GM19452 (cell line): ENCODE data around the gene RGL3.
"Not testable (repeated sequence)": the region's sequence is repeated elsewhere in the genome, so short reads cannot be mapped to it uniquely, and the experiment has no call there.

ENCODE experiments used
- ATAC-seq: cut with Tn5 transposase; IDR thresholded peaks from one replicate; pipeline ENCODE4 v1.9.1; 2021; ENCODE audit not compliant: unreplicated experiment

The RGL3 gene

DNA sequence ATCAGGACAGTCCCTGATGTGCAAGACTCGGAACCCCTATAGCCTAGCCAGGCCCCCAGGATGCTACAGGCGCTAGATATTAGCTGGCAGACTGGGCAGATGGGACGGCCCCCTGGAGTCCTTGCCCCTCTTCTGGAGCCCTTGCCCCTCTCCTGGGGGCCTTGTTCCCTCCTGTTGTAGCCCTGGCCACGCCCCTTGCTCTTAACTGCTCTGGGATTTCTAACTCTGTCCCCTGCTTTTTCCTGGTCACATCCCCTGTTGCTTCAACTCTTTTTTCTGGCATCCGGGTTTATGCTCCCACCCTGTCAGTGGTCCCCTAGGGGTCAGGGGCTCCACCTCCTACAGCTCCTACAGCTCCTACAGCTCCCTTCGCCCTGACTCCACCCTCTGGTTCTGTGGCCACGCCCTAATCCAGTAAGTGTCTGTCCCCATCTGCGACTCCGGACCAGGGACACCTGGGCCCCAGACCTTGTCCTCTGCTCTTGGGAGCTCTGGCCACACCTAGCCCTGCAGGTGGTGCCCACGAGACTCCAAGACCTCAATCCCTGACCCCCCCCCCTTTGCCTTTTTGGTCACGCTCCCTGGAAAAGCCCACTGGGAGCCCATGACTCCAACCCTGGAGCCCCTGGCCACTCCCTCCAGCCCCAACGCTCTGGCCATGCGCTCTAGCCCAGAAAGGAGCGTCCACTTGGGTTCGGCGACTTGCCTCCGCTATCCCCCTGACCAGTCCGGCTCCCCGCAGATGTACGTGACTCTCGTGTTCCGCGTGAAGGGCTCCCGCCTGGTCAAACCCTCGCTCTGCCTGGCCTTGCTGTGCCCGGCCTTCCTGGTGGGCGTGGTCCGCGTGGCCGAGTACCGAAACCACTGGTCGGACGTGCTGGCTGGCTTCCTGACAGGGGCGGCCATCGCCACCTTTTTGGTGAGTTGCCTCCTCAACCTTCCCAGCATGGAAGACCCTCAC is 57.1 kb downstream of the RGL3 start:
- ATAC-seq = no peak

DNA sequence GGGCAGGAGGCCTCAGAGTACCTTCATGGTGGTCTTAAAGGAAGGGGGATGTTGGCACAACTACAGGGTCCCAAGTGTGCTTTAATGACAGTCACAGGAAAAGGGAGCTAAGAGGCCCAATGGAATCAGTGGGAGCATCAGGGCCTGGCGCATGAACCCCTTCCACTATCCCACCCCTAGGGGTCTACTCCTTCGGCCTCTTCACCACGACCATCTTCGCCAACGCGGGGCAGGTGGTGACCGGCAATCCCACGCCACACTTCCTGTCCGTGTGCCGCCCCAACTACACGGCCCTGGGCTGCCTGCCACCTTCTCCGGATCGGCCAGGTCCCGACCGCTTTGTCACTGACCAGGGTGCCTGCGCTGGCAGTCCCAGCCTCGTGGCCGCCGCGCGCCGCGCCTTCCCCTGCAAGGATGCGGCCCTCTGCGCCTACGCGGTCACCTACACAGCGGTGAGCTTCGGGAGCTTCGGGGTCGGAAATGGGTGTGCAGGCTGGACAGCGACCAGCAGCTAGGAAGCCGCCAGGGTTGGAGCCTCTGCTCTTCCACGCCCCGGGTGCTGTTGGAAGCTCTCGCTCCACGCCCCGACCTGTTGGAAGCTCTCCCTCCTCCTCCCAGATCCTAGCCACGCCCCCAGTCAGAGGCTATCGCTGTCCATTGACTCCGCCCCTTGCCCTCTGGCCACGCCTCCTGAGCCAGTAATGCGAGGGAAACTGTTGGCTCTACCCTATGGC is 57.9 kb downstream of the RGL3 start:
- no peak for ATAC-seq

DNA sequence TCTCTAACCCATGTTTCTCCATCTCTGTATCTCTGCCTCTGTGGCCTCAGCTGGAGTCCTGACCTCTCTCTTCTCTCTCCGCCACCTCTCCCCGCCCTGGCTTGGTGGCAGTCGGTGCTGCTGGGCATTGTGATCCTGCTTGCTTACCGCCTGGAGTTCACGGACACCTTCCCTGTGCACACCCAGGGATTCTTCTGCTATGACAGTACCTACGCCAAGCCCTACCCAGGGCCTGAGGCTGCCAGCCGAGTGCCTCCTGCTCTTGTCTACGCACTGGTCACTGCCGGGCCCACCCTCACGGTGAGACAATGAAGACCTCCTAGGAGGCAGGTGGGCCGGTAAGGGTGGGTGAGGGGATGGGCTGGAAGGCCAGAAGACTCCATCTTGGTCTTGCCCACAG is 59.7 kb downstream of the RGL3 start:
- no peak for ATAC-seq

DNA sequence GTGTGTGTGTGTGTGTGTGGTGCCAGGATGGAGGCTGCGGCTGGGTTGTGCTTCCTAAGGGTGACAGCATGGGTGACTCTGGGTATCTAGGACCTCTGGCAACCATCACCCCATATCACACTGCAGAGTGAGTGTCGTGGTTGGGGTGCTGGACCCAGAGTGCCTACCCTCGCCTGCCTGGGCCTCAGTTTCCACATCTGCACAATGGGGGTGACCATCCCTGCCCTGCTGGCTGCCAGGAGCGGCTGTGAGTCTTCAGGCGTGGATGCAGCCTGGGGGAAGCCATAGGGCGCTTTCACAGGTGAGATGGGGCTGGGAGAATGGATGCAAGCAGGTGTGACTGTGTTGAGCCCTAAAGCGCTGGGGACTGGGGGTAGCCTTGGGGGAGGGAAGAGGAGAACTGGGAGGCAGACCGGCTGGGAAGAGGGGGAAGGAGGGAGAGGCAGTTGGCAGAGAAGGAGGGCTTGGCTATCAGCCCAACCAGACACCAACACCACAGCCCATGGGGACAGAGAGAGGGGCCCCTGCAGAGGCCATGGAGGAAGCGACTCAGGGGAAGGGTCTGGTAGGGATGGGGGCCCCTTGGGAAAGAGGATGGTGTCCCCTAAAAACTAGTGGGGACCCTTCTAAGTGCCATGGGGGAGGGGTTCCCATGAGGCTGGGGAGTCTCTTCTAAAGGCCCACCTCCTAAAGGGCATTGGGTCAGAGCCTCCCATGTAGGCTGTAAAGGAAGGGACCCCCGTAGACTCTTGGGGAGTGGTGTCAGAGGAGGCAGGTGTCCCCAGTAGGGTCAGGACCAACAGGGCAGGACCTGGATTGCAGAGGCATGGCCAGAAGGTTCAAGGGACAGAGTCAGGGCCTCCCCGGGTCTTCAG is 62.2 kb downstream of the RGL3 start:
- no peak for ATAC-seq

DNA sequence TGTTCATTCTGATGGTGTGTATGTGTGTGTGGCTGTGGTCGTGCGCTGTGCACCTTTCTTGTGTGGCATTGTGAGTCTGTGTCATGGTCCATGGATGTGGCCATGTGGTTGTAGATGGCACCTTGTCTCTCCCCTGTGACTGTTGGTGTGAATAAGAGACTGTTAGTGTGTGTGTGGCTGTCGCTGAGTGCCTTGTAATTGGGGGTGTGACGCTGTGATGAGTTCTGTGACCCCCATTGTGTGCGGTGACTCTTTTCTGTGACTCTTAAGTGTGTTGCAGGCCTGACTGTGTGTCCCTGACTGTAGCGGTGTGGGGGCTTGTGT is 63.1 kb downstream of the RGL3 start:
- no peak for ATAC-seq

DNA sequence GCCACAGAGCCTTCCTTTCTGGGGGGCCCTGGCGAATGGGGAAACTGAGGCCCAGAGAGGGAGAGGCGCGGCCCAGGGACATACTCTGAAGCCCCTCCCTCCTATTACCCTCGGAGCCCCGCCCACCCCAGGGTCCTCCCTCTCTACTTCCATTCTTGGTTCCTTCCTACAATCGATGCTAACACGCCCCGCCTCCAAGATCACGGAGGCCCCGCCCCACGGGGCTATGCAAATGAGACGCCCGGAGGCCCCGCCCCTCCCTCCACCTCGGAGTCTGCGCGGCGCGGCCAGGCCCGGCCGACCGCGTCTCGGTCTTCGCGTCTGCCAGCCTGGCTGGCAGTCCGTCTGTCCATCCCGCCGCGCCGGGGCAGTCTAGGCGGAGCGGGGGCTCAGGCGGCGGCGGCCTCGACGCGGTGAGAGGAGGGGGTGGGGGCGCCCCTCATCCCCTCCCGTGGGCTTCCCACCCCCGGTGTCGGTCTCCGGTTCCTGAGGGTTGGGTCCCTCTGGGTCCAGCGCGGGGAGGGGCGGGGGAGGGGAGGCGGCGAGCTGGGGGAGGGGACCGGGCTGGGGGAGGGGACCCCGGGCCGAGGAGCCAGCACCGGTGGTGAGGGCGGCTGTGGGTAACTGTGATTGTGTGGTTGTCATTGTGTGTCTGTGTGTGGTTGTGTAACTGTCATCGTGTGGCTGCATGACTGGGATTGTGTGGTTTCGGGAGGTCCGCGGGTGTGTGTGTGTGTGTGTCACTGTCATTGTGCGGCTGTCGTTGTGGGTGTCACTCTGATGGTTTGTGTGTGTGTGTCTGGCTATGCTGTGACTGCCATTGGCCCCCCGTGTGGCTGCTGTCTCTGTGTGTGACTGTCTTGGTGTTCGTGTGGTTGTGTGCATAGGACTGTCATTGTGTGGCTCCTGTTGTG is 63.7 kb downstream of the RGL3 start, which contains the start of gene PLPPR2:
TSS of gene PLPPR2 (plus strand) at position 273 of the 914 bp plus-strand sequence. CDS start 2,242 bp downstream, outside the sequence.
- ATAC-seq = peak; percentile 60

DNA sequence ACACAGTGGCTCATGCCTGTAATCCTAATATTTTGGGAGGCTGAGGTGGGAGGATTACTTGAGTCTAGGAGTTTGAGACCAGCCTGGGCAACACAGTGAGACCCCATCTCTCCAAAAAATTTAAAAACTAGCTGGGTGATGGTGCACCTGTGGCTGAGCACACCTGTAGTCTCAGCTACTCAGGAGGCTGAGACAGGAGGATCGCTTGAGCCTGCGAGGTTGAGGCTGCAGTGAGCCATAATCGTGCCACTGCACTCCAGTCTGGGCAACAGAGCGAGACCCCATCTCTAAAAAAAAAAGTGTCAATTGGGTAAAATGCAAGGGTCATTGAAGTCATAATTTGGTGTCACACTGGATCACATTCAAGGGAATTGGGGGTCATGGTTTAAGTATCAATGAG is 65.0 kb downstream of the RGL3 start:
- not testable (repeated sequence) for ATAC-seq

DNA sequence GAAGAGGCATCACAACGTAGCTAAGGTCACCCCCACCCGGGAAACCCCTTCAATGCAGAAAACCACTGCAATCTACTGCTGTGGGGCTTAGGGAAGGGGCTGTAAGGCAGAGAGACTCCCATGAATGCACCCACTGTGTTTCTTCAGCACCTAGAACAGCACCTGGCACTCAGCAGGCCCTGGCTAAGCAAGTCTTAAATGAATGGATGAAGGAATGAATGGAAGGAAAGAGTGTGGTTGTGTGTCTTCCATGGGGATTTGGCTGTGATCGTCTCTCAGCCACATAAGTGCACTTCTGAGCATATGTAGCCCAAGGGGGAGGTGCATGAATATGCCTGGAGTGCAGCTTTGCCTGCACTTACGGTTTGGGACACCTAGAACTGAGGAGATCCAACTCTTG is 69.9 kb downstream of the RGL3 start:
- no peak for ATAC-seq

DNA sequence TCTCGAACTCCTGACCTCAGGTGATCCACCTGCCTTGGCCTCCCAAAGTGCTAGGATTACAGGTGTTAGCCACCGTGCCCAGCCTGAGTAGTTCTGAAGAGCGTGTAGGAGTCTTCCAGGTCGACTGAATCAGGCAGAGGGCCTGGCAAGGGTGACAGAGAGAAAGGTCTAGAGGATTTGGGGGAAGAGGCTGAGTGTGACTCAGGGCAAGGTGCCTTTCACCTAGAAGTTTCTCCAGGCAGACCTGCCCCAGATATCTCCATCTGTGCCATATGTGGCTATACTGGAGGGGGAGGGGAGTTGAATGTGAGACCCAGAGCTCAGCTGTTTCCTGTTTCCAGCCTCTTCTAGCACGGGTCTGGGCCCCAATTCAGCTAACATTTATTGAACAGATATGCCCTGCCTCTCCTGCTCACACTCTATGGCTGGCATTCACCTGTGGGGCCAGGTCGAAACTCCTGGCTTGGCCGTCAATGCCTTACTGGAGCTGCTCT is 71.5 kb downstream of the RGL3 start:
- ATAC-seq = no peak

DNA sequence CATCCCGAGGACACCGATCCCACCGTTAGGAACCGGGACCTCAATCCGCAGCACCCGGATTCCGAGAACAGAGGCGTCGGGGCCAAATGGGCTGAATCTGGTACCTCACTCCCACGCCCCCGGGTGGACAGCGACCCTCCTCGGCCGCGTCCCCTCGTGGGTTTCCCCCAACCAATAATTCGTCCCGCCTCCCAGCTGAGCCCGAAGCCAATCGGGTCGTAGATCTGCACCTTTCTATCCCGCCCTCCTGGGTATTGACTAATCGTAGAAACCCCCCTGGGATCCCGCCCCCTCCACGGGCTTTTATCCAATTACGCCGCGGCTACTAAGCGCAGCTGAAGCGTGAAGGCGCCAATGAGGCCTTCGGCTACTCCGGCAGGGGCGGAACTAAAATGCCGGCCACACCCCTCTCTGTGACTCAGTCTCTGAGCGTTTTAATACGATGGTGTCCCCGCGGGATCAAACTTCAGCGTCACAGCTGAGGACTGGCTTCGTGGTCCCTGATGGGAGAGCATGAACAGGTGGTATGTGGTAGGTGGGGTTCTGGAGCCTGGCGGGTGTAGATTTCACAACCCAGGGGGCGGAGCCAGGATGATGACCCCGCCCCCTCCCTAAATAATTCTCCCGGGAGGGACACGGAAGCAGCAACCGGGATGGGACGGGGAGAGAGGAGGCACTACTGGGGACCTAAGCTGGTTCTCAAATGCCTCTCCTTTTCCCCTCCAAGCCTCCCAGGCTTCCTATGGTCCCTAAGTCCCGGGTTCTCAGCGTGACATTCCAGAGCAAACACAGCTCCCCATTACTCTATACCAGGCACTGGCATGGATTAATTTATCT is 72.8 kb downstream of the RGL3 start, which contains the start of the genes CCDC159 and TMEM205:
TSS of gene CCDC159 (plus strand) at position 416 of the 837 bp plus-strand sequence. CDS start at position 504, 88 bp downstream.
TSS of gene TMEM205 (minus strand) at position 165 of the 837 bp plus-strand sequence. CDS start 649 bp downstream, outside the sequence.
- ATAC-seq = peak; percentile 87

DNA sequence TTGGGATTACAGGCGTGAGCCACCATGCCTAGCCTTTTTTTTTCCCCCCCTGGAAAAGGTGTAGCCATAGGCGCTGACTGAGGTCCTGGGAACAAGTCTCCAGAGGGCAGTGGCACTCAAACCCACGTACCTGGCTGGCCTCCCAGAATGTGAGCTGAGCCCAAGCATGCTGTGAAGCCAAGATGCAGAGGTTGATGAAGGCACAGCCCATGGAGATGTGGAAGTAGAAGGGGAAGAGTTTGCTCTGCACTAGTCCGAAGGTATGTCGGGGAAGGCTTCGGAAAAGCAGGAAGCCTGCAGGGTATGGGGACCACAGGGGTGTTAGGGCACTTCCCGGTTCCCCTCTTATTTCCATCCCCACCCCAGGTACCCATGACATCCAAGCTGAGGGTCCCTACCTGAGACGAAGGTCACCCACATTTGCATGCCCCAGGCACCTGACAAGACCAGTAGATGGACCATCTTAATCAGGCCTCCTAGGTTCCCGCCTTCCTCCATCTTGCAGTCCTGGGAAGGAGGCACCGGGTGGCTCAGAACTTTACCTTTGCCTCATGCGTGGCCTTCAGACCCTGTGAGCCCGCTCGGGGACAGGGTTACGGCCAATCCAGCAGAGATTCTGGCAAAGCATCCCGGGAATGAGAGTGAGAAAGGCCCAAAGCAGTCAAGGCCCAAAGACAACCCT is 73.9 kb downstream of the RGL3 start:
- no peak for ATAC-seq
